ENCODE results near the gene HSF5. TPM values are rescaled to one million over a fixed set of nuclear protein-coding genes. Genes with fewer than 3 reads are reported as not detected.

Gene HSF5
- total and polyA plus RNA-seq, 2 of the 13 experiments (the other 11 are each of a cell fraction or from before 2014, with no cell fraction given) = not detected

DNA sequence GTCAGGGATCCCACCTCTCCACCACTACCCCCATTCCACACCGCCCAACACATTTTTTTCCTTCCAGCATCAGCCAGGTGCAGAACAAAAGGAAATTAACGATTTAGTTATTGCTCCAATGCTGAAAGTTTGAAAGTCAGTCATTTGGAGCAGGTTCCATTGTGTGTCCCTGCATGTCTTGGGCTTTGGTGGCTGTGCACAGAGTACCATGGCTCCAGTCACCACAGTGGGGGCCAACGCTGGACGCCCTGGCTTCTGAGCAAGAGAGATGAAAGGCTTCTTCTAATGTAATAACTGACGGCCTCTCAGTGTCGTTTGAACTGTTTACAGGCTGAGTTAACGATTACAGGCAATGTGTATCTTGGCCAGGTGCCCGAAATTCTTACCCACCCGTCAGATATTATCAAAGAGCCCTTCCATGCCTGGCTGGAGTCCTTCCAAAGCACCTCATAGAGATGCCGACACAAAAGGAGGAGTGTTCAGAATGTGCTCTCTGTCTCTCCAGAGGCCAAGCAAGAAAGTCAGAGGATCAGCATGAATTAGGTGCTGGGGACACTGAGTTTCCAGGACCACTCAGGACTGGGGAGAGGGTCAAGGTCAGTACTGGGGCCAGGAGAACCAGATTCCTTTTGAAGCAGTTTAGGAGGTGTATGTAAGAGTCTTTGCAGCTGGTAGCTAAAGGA is 96.8 kb downstream of the HSF5 start (continued):
- no peak for TF ChIP-seq NONO (IDR thresholded peaks at IDR 0.05)
- peak; percentile 97 for TF ChIP-seq NONO (CRISPR knock-in tag; conservative IDR thresholded peaks at IDR 0.05)
- TF ChIP-seq ZFAT (CRISPR knock-in tag; conservative IDR thresholded peaks at IDR 0.05) = no peak
- peak; percentile 54 for TF ChIP-seq STAG1 (CRISPR knock-in tag; IDR thresholded peaks at IDR 0.05)
- TF ChIP-seq RXRB (CRISPR knock-in tag; IDR thresholded peaks at IDR 0.05; ENCODE audit: borderline replicate concordance) = peak; percentile 98
- TF ChIP-seq GATAD1 (CRISPR knock-in tag; IDR thresholded peaks at IDR 0.05) = peak; percentile 78
- TF ChIP-seq ONECUT2 (CRISPR knock-in tag; IDR thresholded peaks at IDR 0.05) = peak; percentile 87
- TF ChIP-seq ZNF839 (CRISPR knock-in tag; IDR thresholded peaks at IDR 0.05; ENCODE audit: borderline replicate concordance) = no peak
- TF ChIP-seq, protein P1, sequence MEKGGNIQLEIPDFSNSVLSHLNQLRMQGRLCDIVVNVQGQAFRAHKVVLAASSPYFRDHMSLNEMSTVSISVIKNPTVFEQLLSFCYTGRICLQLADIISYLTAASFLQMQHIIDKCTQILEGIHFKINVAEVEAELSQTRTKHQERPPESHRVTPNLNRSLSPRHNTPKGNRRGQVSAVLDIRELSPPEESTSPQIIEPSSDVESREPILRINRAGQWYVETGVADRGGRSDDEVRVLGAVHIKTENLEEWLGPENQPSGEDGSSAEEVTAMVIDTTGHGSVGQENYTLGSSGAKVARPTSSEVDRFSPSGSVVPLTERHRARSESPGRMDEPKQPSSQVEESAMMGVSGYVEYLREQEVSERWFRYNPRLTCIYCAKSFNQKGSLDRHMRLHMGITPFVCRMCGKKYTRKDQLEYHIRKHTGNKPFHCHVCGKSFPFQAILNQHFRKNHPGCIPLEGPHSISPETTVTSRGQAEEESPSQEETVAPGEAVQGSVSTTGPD (CRISPR knock-in tag; IDR thresholded peaks at IDR 0.05) = no peak; the same call in 1 of the 2 replicates
- 0 out of 2 replicates have a peak, but pooled peaks have one; percentile 42 for TF ChIP-seq ZNF569 (CRISPR knock-in tag; IDR thresholded peaks at IDR 0.05; ENCODE audit: borderline replicate concordance)
- TF ChIP-seq ZNF234 (CRISPR knock-in tag; conservative IDR thresholded peaks at IDR 0.05) = no peak
- TF ChIP-seq PHF5A (CRISPR knock-in tag; IDR thresholded peaks at IDR 0.05; ENCODE audit: low read depth, unreplicated experiment) = peak; percentile 93
- peak; percentile 99 for TF ChIP-seq HDAC1 (CRISPR knock-in tag; IDR thresholded peaks at IDR 0.05)
- TF ChIP-seq, protein P2, sequence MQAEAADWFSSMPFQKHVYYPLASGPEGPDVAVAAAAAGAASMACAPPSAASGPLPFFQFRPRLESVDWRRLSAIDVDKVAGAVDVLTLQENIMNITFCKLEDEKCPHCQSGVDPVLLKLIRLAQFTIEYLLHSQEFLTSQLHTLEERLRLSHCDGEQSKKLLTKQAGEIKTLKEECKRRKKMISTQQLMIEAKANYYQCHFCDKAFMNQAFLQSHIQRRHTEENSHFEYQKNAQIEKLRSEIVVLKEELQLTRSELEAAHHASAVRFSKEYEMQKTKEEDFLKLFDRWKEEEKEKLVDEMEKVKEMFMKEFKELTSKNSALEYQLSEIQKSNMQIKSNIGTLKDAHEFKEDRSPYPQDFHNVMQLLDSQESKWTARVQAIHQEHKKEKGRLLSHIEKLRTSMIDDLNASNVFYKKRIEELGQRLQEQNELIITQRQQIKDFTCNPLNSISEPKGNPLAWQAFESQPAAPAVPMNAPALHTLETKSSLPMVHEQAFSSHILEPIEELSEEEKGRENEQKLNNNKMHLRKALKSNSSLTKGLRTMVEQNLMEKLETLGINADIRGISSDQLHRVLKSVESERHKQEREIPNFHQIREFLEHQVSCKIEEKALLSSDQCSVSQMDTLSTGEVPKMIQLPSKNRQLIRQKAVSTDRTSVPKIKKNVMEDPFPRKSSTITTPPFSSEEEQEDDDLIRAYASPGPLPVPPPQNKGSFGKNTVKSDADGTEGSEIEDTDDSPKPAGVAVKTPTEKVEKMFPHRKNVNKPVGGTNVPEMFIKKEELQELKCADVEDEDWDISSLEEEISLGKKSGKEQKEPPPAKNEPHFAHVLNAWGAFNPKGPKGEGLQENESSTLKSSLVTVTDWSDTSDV (CRISPR knock-in tag; IDR thresholded peaks at IDR 0.05) = no peak
- TF ChIP-seq KLF15 (CRISPR knock-in tag; IDR thresholded peaks at IDR 0.05; ENCODE audit: borderline replicate concordance) = peak; percentile 84; the same call in 1 of the 2 replicates
- peak; percentile 71; the same call in 1 of the 2 replicates for TF ChIP-seq NFATC3 (CRISPR knock-in tag; IDR thresholded peaks at IDR 0.05)
- TF ChIP-seq, protein P3, sequence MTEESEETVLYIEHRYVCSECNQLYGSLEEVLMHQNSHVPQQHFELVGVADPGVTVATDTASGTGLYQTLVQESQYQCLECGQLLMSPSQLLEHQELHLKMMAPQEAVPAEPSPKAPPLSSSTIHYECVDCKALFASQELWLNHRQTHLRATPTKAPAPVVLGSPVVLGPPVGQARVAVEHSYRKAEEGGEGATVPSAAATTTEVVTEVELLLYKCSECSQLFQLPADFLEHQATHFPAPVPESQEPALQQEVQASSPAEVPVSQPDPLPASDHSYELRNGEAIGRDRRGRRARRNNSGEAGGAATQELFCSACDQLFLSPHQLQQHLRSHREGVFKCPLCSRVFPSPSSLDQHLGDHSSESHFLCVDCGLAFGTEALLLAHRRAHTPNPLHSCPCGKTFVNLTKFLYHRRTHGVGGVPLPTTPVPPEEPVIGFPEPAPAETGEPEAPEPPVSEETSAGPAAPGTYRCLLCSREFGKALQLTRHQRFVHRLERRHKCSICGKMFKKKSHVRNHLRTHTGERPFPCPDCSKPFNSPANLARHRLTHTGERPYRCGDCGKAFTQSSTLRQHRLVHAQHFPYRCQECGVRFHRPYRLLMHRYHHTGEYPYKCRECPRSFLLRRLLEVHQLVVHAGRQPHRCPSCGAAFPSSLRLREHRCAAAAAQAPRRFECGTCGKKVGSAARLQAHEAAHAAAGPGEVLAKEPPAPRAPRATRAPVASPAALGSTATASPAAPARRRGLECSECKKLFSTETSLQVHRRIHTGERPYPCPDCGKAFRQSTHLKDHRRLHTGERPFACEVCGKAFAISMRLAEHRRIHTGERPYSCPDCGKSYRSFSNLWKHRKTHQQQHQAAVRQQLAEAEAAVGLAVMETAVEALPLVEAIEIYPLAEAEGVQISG (CRISPR knock-in tag; IDR thresholded peaks at IDR 0.05) = peak; percentile 90
- peak; percentile 97 for TF ChIP-seq REPIN1 (CRISPR knock-in tag; IDR thresholded peaks at IDR 0.05; ENCODE audit: borderline replicate concordance, low read depth)
- peak; percentile 93 for TF ChIP-seq ZSCAN9 (CRISPR knock-in tag; IDR thresholded peaks at IDR 0.05; ENCODE audit: borderline replicate concordance)
- TF ChIP-seq, protein P4, sequence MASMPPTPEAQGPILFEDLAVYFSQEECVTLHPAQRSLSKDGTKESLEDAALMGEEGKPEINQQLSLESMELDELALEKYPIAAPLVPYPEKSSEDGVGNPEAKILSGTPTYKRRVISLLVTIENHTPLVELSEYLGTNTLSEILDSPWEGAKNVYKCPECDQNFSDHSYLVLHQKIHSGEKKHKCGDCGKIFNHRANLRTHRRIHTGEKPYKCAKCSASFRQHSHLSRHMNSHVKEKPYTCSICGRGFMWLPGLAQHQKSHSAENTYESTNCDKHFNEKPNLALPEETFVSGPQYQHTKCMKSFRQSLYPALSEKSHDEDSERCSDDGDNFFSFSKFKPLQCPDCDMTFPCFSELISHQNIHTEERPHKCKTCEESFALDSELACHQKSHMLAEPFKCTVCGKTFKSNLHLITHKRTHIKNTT (CRISPR knock-in tag; IDR thresholded peaks at IDR 0.05) = 0 out of 2 replicates have a peak, but pooled peaks have one; percentile 52

Measured in HepG2 (cell line).